T-helper 17 cell (primary cell): ENCODE measurements around the gene ERN1. TPM values are rescaled to one million over a fixed set of nuclear protein-coding genes. Genes with fewer than 3 reads are reported as not detected.
A peak's percentile ranks its signal among the peaks of the same experiment; 100 is the strongest.
"Not testable (repeated sequence)": the region's sequence is repeated elsewhere in the genome, so short reads cannot be mapped to it uniquely, and the experiment has no call there.

ENCODE experiments used
- ATAC-seq: fragments of 150-1000 bp; cut with Tn5 transposase; 2 replicates; pipeline ENCODE4 v1.10.0; 2021; ENCODE audit warnings: mild to moderate bottlenecking, moderate library complexity
- DNase-seq, 3 donors: peaks; one replicate each; pipeline versions ENCODE4 v3.0.0 to v3.0.0-alpha.2; 2020 to 2021
- H3K9me3 ChIP-seq: one replicate; pipeline ENCODE4 v1.7.0; 2013; ENCODE audit warnings: low read length, mild to moderate bottlenecking; ENCODE audit not compliant: control insufficient read depth, poor library complexity, severe bottlenecking
- H3K27ac Mint-ChIP-seq: one replicate; pipeline ENCODE4 v1.8.0; 2022; ENCODE audit warnings: mild to moderate bottlenecking, moderate library complexity, mixed read lengths
- H3K27me3 Mint-ChIP-seq: one replicate; pipeline ENCODE4 v1.8.0; 2022; ENCODE audit warnings: mixed read lengths
- H3K36me3 Mint-ChIP-seq: one replicate; pipeline ENCODE4 v1.8.0; 2022; ENCODE audit warnings: low read depth, mixed read lengths
- H3K4me1 Mint-ChIP-seq: one replicate; pipeline ENCODE4 v1.8.0; 2022; ENCODE audit warnings: mild to moderate bottlenecking, mixed read lengths
- H3K4me3 Mint-ChIP-seq: one replicate; pipeline ENCODE4 v1.8.0; 2022; ENCODE audit warnings: mild to moderate bottlenecking, moderate library complexity, mixed read lengths
- total RNA-seq, 4 donors: library from RNA in 2 of 4; stranded (reverse) in 2 of 4; gene quantifications; one replicate each; pipeline ENCODE4 v1.2.3 and lab custom pipeline; 2022 to 2026

The ERN1 gene
- total RNA-seq, 2 donors from 2014 or later, result 185 to 196 TPM

- Mint-ChIP-seq H3K4me3 (peak overlapping the region; percentile 97), H3K27ac (peak overlapping the region; percentile 100), H3K36me3 (no peaks in the 10 kb centered on the region), H3K4me1 (peaks cover 39% of the 10 kb centered on the region), H3K27me3 (no peaks in the 10 kb centered on the region)
- DNase-seq, result no peak
- no peaks in the 10 kb centered on the region for H3K9me3 ChIP-seq
- ATAC-seq, result no peak
Measured at GRCh38 chr17:64017381-64017980, 112.5 kb downstream of the ERN1 start.

DNA sequence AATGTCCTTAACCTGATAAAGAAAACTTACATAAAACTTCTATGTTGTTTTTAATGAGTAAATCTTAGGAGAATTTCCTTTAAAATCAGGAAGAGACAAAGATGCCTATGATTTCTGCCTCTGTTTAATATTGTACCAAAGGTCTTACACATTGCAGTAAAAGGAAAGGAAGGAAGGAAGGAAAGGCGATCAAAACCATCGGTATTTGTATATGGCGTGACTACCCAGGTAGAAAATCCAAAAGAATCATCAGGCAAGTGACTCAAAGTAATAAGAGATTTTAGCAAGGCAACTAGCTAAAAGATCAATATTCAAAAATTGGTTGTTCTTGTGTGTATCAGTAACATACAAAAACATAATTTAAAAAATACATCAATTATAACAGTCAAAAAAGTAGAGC is 113.0 kb downstream of the ERN1 start:
- DNase-seq (no peak), ATAC-seq (no peak)
- H3K9me3 ChIP-seq, result no peaks in the 10 kb centered on the region
- H3K27ac Mint-ChIP-seq, result peak overlapping the region; percentile 100
- no peaks in the 10 kb centered on the region for H3K36me3 Mint-ChIP-seq
- peaks cover 38% of the 10 kb centered on the region for H3K4me1 Mint-ChIP-seq
- no peaks in the 10 kb centered on the region for H3K27me3 Mint-ChIP-seq
- H3K4me3 Mint-ChIP-seq, result peak overlapping the region; percentile 90

GRCh38 chr17:64016231-64016784 is 113.6 kb downstream of the ERN1 start:
- no peaks in the 10 kb centered on the region for H3K27me3 Mint-ChIP-seq
- DNase-seq, result no peak
- peak overlapping the region; percentile 90 for H3K4me3 Mint-ChIP-seq
- ATAC-seq, result no peak
- peak overlapping the region; percentile 100 for H3K27ac Mint-ChIP-seq
- no peaks in the 10 kb centered on the region for H3K9me3 ChIP-seq
- H3K4me1 Mint-ChIP-seq, result peaks cover 43% of the 10 kb centered on the region
- peaks cover 4% of the 10 kb centered on the region for H3K36me3 Mint-ChIP-seq

DNA sequence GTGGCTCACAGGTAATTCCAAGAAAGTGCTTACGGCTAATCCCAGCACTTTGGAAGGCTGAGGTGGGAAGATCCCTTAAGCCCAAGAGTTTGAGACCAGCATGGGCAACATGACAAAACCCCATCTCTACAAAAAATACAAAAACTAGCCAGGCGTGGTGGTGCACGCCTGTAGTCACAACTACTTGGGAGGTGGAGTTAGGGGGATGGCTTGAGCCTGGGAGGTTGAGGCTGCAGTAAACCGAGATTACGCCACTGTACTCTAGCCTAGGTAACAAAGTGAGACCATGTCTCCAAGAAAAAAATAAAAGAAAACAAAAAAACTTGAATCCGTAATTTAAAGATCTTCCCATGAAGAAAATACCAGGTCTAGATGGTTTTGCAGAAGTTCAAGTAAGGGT is 114.5 kb downstream of the ERN1 start:
- H3K36me3 Mint-ChIP-seq, result peaks cover 6% of the 10 kb centered on the region
- peak overlapping the region; percentile 90 for H3K4me3 Mint-ChIP-seq
- no peaks in the 10 kb centered on the region for H3K27me3 Mint-ChIP-seq
- H3K4me1 Mint-ChIP-seq, result peaks cover 47% of the 10 kb centered on the region
- H3K27ac Mint-ChIP-seq, result peak overlapping the region; percentile 100
- no peak for ATAC-seq
- no peaks in the 10 kb centered on the region for H3K9me3 ChIP-seq
- DNase-seq, result no peak

DNA sequence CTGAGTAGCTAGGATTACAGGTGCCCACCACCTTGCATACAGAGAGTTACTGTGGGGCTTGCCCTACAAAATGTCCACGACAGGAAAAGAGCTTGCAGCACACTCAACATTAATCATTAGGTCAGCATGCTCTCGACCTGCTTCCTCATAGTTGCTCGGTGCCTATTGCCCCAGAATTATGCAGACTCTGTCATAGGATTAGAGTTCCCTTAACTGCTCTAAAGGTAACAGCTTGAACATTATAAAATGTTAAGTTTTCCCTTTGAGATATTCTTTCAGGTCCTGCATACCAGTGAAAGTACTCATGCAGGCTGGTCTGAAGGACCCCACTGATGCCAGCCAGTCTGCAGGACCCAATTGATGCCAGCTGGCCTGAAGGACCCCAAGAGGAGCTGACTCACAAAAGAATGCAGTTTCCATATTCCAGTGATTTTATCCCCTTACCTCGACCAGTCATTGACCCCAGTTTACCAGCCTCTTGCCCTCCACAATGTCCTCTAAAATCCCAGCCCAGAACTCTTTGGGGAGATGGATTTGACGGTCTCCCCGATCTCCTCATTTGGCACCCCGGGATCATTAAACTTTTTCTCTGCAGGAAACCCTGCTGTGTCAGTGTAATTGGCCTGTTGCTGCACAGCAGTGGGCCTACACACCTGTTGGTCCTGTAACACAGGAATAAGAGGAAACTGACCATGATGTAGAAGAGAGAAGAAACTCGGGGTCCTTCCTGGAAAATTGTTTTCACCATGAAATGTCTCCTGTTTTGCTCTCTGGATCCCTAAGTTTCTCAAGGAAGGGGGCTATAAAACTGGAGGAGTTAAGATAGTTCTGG is 120.2 kb downstream of the ERN1 start:
- ATAC-seq, result peak; percentile 44
- Mint-ChIP-seq H3K4me1 (peaks cover 58% of the 10 kb centered on the region), H3K36me3 (peaks cover 6% of the 10 kb centered on the region), H3K4me3 (peak overlapping the region; percentile 45), H3K27ac (peak overlapping the region; percentile 81), H3K27me3 (no peaks in the 10 kb centered on the region)
- no peaks in the 10 kb centered on the region for H3K9me3 ChIP-seq
- DNase-seq, result no peak

- Mint-ChIP-seq H3K4me3 (no peak overlapping the region), H3K27me3 (no peaks in the 10 kb centered on the region), H3K4me1 (peaks cover 52% of the 10 kb centered on the region), H3K36me3 (peaks cover 6% of the 10 kb centered on the region), H3K27ac (peak overlapping the region; percentile 81)
- H3K9me3 ChIP-seq, result no peaks in the 10 kb centered on the region
- no peak for ATAC-seq
- no peak for DNase-seq
Measured at GRCh38 chr17:64008830-64009229, 121.1 kb downstream of the ERN1 start.

DNA sequence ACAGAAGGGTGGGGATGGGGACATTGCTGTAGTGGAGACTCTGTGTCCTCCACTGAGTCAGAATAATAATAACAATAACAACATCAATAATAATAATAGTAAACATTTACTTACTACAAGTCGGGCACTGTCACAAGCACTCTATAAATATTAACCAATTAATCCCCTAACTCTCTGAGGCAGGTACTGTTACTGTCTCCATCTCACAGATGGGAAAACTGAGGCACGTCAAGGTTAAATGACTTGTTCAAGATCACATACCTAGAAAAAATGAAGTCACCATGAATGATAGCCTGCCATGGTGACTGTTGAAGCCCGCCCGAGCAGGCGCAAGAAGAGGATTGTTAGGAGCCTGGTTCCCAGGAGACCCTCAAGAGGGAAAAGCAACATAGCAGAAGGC is 121.6 kb downstream of the ERN1 start:
- peaks cover 6% of the 10 kb centered on the region for H3K36me3 Mint-ChIP-seq
- no peak overlapping the region for H3K4me3 Mint-ChIP-seq

GRCh38 chr17:64007838-64008282 is 122.1 kb downstream of the ERN1 start:
- H3K4me1 Mint-ChIP-seq, result peaks cover 50% of the 10 kb centered on the region
- no peak overlapping the region for H3K4me3 Mint-ChIP-seq
- DNase-seq (no peak), ATAC-seq (no peak)
- H3K27ac Mint-ChIP-seq, result peak overlapping the region; percentile 81
- no peaks in the 10 kb centered on the region for H3K27me3 Mint-ChIP-seq
- H3K36me3 Mint-ChIP-seq, result peaks cover 6% of the 10 kb centered on the region
- no peaks in the 10 kb centered on the region for H3K9me3 ChIP-seq

More for the DNA sequence above, 121.6 kb downstream of the ERN1 start:
- H3K4me1 Mint-ChIP-seq, result peaks cover 51% of the 10 kb centered on the region
- no peaks in the 10 kb centered on the region for H3K9me3 ChIP-seq
- peak overlapping the region; percentile 81 for H3K27ac Mint-ChIP-seq
- ATAC-seq, result no peak
- no peak for DNase-seq
- H3K27me3 Mint-ChIP-seq, result no peaks in the 10 kb centered on the region

GRCh38 chr17:64007089-64007837 is 122.7 kb downstream of the ERN1 start:
- peak overlapping the region; percentile 92 for H3K27ac Mint-ChIP-seq
- DNase-seq, H3K27me3 Mint-ChIP-seq, H3K36me3 Mint-ChIP-seq, H3K9me3 ChIP-seq, ATAC-seq: not testable (repeated sequence)
- peaks cover 50% of the 10 kb centered on the region for H3K4me1 Mint-ChIP-seq
- peak overlapping the region; percentile 43 for H3K4me3 Mint-ChIP-seq

DNA sequence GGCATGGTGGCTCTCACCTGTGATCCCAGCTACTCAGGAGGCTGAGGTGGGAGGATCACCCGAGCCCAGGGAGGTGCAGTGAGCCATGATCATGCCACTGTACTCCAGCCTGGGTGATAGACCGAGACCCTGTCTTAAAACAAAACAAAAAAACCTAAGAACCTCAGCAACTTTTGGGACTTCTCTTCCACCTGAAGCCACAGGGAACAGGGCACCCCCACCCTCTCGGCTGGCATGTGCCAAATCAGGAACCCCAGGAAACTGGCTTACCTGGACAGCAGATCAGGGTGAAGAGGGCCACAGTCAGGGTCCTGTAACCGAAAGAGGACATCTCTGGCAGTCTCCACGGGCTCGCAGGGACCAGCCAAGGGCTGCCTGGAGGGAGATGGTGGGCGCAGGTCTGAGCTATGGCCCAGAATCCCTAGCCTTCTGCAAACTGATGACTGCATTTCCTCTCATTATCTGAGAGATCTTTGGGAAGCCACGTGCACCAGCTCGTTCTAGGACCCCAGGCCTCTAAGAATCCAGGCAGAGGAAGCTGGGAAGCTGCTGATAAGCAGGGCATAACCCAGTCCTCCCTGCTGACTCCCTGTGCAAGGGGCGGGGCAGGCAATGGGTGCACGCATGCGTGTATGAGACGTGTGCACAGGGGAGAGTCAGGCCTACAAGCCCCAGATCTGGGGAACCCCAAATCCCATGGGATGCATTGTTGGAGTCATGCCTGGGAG is 123.4 kb downstream of the ERN1 start:
- Mint-ChIP-seq H3K4me1 (peaks cover 44% of the 10 kb centered on the region), H3K4me3 (no peak overlapping the region), H3K27ac (peak overlapping the region; percentile 92), H3K36me3 (peaks cover 3% of the 10 kb centered on the region), H3K27me3 (no peaks in the 10 kb centered on the region)
- no peaks in the 10 kb centered on the region for H3K9me3 ChIP-seq
- no peak for DNase-seq
- no peak for ATAC-seq

- Mint-ChIP-seq H3K4me1 (peaks cover 40% of the 10 kb centered on the region), H3K27ac (peak overlapping the region; percentile 92), H3K27me3 (no peaks in the 10 kb centered on the region), H3K4me3 (no peak overlapping the region), H3K36me3 (no peaks in the 10 kb centered on the region)
- no peak for DNase-seq
- no peaks in the 10 kb centered on the region for H3K9me3 ChIP-seq
- ATAC-seq, result no peak
Measured at GRCh38 chr17:64005734-64006167, 124.2 kb downstream of the ERN1 start.

DNA sequence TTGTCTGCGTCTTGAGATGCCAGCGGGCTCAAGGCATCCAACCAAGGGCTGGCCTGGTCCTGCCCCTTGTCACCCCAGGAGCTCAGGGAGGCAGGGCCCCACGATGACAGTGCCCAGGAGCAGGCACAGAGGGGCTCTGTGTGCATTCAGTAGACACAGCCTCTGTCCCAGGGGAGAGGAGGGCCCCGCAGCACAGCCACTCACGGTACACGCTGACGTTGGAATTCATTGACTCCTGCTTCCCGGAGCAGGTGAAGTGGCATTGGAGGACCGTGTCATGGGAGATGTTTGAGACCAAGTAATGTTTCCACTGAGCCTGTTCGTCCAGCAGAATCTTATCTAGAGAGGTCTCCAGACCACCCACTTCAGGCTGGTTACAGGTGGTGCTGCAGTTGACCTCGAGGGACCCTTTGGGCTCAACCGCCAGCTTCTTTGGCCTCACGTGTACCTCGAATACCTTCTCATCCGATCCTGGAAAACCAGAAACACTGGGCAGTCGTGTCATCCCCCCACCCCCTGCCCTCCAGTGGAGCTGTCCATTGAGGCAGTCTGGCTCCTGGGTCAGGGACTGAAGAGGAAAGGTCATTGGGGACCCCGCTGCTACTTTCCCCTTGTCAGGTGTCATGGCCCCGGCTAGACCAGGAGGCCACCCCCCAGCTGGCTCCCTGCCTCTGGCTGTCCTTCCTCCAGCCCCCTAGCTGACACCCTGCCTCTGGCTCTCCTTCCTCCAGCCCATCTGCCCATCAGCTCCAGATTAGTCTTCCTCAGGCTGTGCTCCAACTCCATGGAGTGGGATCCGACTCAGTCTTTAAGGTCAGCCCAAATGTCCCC is 124.8 kb downstream of the ERN1 start:
- Mint-ChIP-seq H3K27me3 (no peaks in the 10 kb centered on the region), H3K4me3 (no peak overlapping the region), H3K27ac (peak overlapping the region; percentile 72), H3K36me3 (no peaks in the 10 kb centered on the region), H3K4me1 (peaks cover 41% of the 10 kb centered on the region)
- DNase-seq (no peak), ATAC-seq (no peak)
- no peaks in the 10 kb centered on the region for H3K9me3 ChIP-seq
